Astrocyte of the spinal cord (primary cell): ENCODE results near the gene AGPAT2.

Experiments
- DNase-seq: peaks from one replicate; pipeline ENCODE4 v3.0.0; 2011; ENCODE audit warnings: low read depth, low spot score
- H3K4me3 ChIP-seq: 2 replicates; pipeline ENCODE4 v1.5.1; 2011; ENCODE audit warnings: low read depth, mild to moderate bottlenecking, low read length, moderate library complexity
- CTCF ChIP-seq: IDR thresholded peaks from 2 replicates; pipeline ENCODE4 v1.5.1; 2012; ENCODE audit warnings: low read depth, mild to moderate bottlenecking, low read length, inconsistent platforms
- in situ Hi-C: cut with HindIII; loops from 2 replicates; pipeline ENCODE4 v1.10.0; 2017; ENCODE audit warnings: low sequenced_read_pairs

Gene AGPAT2

GRCh38 chr9:136645903-136646754 is 41.1 kb downstream of the AGPAT2 start:
- in situ Hi-C loops: no loop called here
- no peak for DNase-seq

GRCh38 chr9:136645352-136645902 is 41.8 kb downstream of the AGPAT2 start:
- DNase-seq: no peak
- no peak for TF ChIP-seq CTCF
- H3K4me3 ChIP-seq: no peak overlapping the region
- in situ Hi-C loops: no loop called here

More at GRCh38 chr9:136645903-136646754, 41.1 kb downstream of the AGPAT2 start:
- TF ChIP-seq CTCF: no peak
- no peak overlapping the region for H3K4me3 ChIP-seq

- peak; percentile 89 for TF ChIP-seq CTCF
- in situ Hi-C loops: no loop called here
- no peak overlapping the region for H3K4me3 ChIP-seq
Observed at GRCh38 chr9:136644593-136645351, 42.5 kb downstream of the AGPAT2 start.

GRCh38 chr9:136644343-136644592 is 43.0 kb downstream of the AGPAT2 start:
- peak; percentile 39 for DNase-seq
- in situ Hi-C loops: no loop called here
- H3K4me3 ChIP-seq: no peak overlapping the region
- no peak for TF ChIP-seq CTCF

More at GRCh38 chr9:136644593-136645351, 42.5 kb downstream of the AGPAT2 start:
- DNase-seq: no peak

GRCh38 chr9:136643596-136644342 is 43.5 kb downstream of the AGPAT2 start:
- TF ChIP-seq CTCF: no peak
- no peak overlapping the region for H3K4me3 ChIP-seq
- in situ Hi-C loops: no loop called here
- no peak for DNase-seq

- in situ Hi-C loops: no loop called here
- H3K4me3 ChIP-seq: no peak overlapping the region
- no peak for TF ChIP-seq CTCF
- DNase-seq: no peak
Observed at GRCh38 chr9:136642439-136642921, 44.8 kb downstream of the AGPAT2 start.
